H1 (cell line): ENCODE measurements around the gene FRMD6. TPM values are rescaled to one million over a fixed set of nuclear protein-coding genes. Genes with fewer than 3 reads are reported as not detected.

Experiments
- CBX5 ChIP-seq: fragments of 300-800, 300-1000 bp; sonication (generic); IDR thresholded peaks from 2 replicates; pipeline ENCODE4 v1.7.1; 2016; ENCODE audit warnings: antibody characterized with exemption, low read length, low read depth
- JUN ChIP-seq: IDR thresholded peaks from 2 replicates; pipeline ENCODE4 v1.6.1; 2011; ENCODE audit warnings: low read depth, mild to moderate bottlenecking, improper control_type of control experiment, low read length
- MAFK ChIP-seq: IDR thresholded peaks from 2 replicates; pipeline ENCODE4 v1.6.1; 2012; ENCODE audit warnings: low read depth, mild to moderate bottlenecking, improper control_type of control experiment, low read length
- SIN3A ChIP-seq, 2 experiments: IDR thresholded peaks in 1 of 2; conservative IDR thresholded peaks in 1 of 2; 2 replicates each; pipeline ENCODE4 v1.6.1; 2011 to 2012; ENCODE audit warnings: low read length in 2 of 2, improper control_type of control experiment in 1 of 2, low read depth in 1 of 2, mild to moderate bottlenecking in 1 of 2
- SIRT6 ChIP-seq: IDR thresholded peaks from one replicate; pipeline ENCODE4 v1.7.1; 2012; ENCODE audit warnings: low read length, inconsistent platforms
- polyA plus RNA-seq, 7 experiments: library from polyadenylated mRNA; depleted of rRNA in 3 of 7; stranded (reverse) in 5 of 7; unstranded in 2 of 7; fragments of >200 nt in 5 of 7; fragments of 200-250 nt in 2 of 7; gene quantifications; 1 replicate in 5 of 7; 2 replicates in 1 of 7; 4 replicates in 1 of 7; pipeline versions ENCODE4 v1.2.1 to v1.2.3, GENCODE V29; 2011 to 2013; ENCODE audit warnings: missing spikeins in 2 of 7, mixed read lengths in 2 of 7
- total RNA-seq: library from RNA; stranded (reverse); fragmentation: NEBNext Ultra II Directional; extraction: Animal tissue kit (Norgen Biotek cat#: 25700); gene quantifications from 2 replicates; pipeline ENCODE4 v1.2.1, GENCODE V29; 2021
- TF ChIP-seq, protein P1 (sequence below): IDR thresholded peaks from 2 replicates; pipeline ENCODE4 v1.6.1; 2011; ENCODE audit warnings: low read depth, mild to moderate bottlenecking, low read length; ENCODE audit not compliant: insufficient read depth

FRMD6 gene
- total and polyA plus RNA-seq, 2 of the 8 experiments (the other 6 are each of a cell fraction or from before 2014, with no cell fraction given), result 5.4 to 23.7 TPM

DNA sequence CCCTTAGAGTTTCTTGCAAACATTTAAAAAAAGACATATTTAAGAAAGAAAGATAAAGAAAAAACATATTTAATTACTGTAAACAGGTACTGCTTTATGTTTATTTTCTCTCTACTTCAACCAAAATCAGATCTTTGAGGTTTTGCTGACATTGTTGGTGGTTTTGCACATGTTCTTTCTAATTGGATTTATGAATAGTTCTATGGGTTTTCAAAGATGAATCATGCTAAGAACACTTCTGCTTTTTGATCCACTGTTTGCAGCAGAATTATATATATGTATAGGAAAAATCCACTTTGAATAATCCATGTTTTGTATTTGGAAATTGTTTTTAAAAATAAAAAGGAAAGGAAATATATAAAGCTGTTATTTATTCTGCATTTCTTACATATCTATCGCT, 78.4 kb downstream of the FRMD6 start (continued):
- TF ChIP-seq CBX5, result no peak
- TF ChIP-seq JUN, result no peak
- TF ChIP-seq SIN3A (conservative IDR thresholded peaks at IDR 0.05 in 1 of 2, IDR thresholded peaks at IDR 0.05 in 1 of 2; ENCODE audit: low read depth in 1 of 2, low read length in 2 of 2), result no peak
- TF ChIP-seq SIRT6, result no peak
- TF ChIP-seq, protein P1, sequence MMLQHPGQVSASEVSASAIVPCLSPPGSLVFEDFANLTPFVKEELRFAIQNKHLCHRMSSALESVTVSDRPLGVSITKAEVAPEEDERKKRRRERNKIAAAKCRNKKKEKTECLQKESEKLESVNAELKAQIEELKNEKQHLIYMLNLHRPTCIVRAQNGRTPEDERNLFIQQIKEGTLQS, result no peak
- no peak for TF ChIP-seq MAFK
